ENCODE data around the gene PRKCA. TPM values are rescaled to one million over a fixed set of nuclear protein-coding genes. Genes with fewer than 3 reads are reported as not detected.
"Not testable (repeated sequence)": the region's sequence is repeated elsewhere in the genome, so short reads cannot be mapped to it uniquely, and the experiment has no call there.

PRKCA gene
- total RNA-seq, 2 experiments from 2014 or later = 78.4 to 79.7 TPM

DNA sequence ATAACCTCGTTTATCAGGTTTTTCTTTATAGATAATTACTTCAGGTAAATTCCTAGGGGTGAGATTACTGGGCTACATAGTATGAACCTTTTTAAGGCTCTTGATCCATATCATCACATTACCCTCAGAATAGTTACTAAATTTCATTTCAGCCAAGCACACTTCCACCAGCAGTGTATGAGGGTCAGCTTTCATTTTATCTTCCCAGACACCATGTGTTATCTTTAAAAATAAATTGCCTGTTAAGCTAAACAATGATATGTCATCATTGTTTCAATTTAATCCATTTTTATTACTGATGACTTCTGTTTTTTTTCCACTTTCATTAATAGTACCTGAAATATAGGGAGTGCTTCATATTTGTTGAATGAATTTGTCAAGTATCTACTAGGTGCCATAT, 33.4 kb downstream of the PRKCA start:
- H3K27me3 Mint-ChIP-seq (ENCODE audit: low read depth) = no peaks in the 10 kb centered on the region
- no peak for DNase-seq
- peak overlapping the region; percentile 39 for H3K27ac Mint-ChIP-seq
- H3K9me3 Mint-ChIP-seq = no peaks in the 10 kb centered on the region
- H3K36me3 Mint-ChIP-seq (ENCODE audit: low read depth) = peaks cover 4% of the 10 kb centered on the region
- intact Hi-C loops (cut with micrococcal nuclease) = no loop called here
- H3K4me3 Mint-ChIP-seq = no peak overlapping the region
- CTCF ChIA-PET = no interaction called here
- H3K4me1 Mint-ChIP-seq (ENCODE audit: low read depth) = peaks cover 81% of the 10 kb centered on the region

DNA sequence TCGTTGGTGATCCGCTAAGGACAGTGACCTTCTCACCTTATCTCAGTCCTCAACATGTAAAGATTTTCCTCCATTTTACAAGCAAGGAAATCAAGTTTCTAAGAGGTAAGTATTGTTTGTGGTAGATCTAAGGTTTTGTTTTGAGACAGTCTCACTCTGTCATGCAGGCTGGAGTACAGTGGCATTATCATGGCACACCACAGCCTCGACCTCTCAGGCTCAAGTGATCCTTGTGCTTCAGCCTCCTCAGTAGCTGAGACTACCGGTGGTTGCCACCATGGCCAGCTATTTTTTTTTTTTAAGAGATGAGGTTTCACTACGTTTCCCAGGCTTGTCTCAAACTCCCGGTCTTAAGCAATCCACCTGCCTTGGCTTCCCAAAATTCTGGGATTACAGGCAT, 34.9 kb downstream of the PRKCA start:
- H3K4me1 Mint-ChIP-seq (ENCODE audit: low read depth) = peaks cover 81% of the 10 kb centered on the region
- intact Hi-C loops (cut with micrococcal nuclease) = no loop called here
- H3K4me3 Mint-ChIP-seq = no peak overlapping the region
- peak overlapping the region; percentile 43 for H3K27ac Mint-ChIP-seq
- no peak for DNase-seq
- H3K36me3 Mint-ChIP-seq (ENCODE audit: low read depth) = peaks cover 7% of the 10 kb centered on the region
- no peaks in the 10 kb centered on the region for H3K9me3 Mint-ChIP-seq
- CTCF ChIA-PET = interaction anchor here (1.2 kb wide), 1 partner anchor 11 kb away, joined by 4 read pairs; no protein-coding TSS in a partner anchor
- H3K27me3 Mint-ChIP-seq (ENCODE audit: low read depth) = no peaks in the 10 kb centered on the region

DNA sequence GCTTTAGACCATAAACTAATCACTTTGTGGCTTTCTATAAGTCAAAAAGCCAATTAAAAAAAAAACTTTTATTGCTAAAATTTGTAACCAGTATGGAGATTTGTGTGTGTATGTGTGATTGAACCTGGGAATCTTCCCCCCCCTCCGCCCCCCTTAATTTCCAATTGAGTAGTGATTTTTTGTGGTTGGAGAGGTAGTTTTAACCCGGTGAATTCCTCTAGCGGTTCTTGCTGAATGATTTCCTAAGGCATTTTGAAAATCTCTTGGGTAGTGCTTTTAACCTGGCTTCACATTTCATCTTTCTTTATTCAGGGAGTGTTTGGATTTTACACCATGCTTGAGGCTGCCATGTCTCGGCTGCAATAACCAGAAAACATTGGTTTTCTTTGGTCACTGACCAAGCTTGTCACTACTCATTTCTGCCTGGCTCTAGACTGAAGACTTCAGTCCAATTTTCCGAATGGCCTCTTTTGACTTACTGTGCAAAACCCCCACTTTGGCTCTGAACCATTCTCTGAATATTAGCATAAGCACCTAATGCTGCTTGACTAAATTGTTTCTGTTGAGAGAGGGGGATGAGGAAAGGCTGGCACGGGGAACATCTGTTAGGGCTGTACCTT, 35.6 kb downstream of the PRKCA start:
- H3K9me3 Mint-ChIP-seq = no peaks in the 10 kb centered on the region
- intact Hi-C loops (cut with micrococcal nuclease) = no loop called here
- H3K4me1 Mint-ChIP-seq (ENCODE audit: low read depth) = peaks cover 82% of the 10 kb centered on the region

DNA sequence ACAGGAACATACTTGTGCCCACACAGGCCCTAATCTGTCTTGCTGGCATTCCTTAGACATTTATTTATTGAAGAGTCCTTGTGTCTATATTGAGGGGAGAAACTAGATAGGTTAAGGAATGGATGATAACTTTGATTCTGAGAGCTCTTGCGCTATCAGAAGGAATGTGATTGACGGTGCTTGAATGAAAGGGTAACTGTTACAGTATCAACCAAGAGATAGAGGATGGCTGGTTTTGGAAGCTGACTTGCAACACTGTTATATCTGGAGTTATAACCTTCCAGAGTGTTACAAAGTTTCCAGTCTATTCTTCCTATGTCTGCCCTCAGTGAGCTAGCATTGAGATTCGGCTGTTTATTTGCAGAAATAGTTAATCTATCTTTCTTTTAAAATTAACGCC, 36.5 kb downstream of the PRKCA start:
- intact Hi-C loops (cut with micrococcal nuclease) = loop anchor here (1.0 kb wide), 1 partner anchor 8 kb away; no protein-coding TSS in a partner anchor
- H3K36me3 Mint-ChIP-seq (ENCODE audit: low read depth) = peaks cover 7% of the 10 kb centered on the region
- no peak overlapping the region for H3K27ac Mint-ChIP-seq
- no peak overlapping the region for H3K4me3 Mint-ChIP-seq
- peaks cover 86% of the 10 kb centered on the region for H3K4me1 Mint-ChIP-seq (ENCODE audit: low read depth)
- no peaks in the 10 kb centered on the region for H3K9me3 Mint-ChIP-seq
- no peaks in the 10 kb centered on the region for H3K27me3 Mint-ChIP-seq (ENCODE audit: low read depth)
- CTCF ChIA-PET = interaction anchor here (0.6 to 1.5 kb wide), 7 partner anchors 9 to 92 kb away, joined by 3 to 4 read pairs (median 3); no protein-coding TSS in a partner anchor
- no peak for DNase-seq

More for the DNA sequence above, 35.6 kb downstream of the PRKCA start:
- peaks cover 7% of the 10 kb centered on the region for H3K36me3 Mint-ChIP-seq (ENCODE audit: low read depth)
- H3K27me3 Mint-ChIP-seq (ENCODE audit: low read depth) = no peaks in the 10 kb centered on the region
- no peak overlapping the region for H3K4me3 Mint-ChIP-seq
- peak overlapping the region; percentile 65 for H3K27ac Mint-ChIP-seq
- CTCF ChIA-PET = interaction anchor here (1.2 kb wide), 2 partner anchors 11 to 24 kb away, joined by 3 to 4 read pairs; no protein-coding TSS in a partner anchor
- no peak for DNase-seq

DNA sequence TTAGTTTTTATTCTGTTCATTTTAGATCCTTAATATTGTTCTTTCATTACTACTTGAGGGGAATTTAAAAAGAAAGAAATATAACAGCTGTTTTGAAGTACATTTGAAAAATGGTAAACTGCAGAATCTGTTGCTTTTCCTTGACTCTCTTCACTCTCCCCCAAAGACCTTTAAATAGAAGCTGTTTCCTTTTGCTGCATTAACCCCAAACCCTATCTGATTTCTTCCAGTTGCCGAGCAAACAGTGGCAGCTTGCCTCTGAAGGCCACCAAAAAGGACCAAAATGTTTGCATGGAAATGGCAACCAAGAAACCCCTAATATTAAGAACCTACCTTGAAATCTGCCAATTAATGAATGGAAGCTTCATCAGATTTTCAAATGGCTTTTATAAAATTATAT, 37.1 kb downstream of the PRKCA start:
- H3K27me3 Mint-ChIP-seq (ENCODE audit: low read depth) = no peaks in the 10 kb centered on the region
- peaks cover 81% of the 10 kb centered on the region for H3K4me1 Mint-ChIP-seq (ENCODE audit: low read depth)
- CTCF ChIA-PET = interaction anchor here (0.6 to 1.5 kb wide), 9 partner anchors 8 to 127 kb away, joined by 3 to 4 read pairs (median 3); no protein-coding TSS in a partner anchor
- peak overlapping the region; percentile 50 for H3K4me3 Mint-ChIP-seq
- no peaks in the 10 kb centered on the region for H3K9me3 Mint-ChIP-seq
- DNase-seq = no peak
- peaks cover 7% of the 10 kb centered on the region for H3K36me3 Mint-ChIP-seq (ENCODE audit: low read depth)
- intact Hi-C loops (cut with micrococcal nuclease) = loop anchor here (1.0 kb wide), 1 partner anchor 8 kb away; no protein-coding TSS in a partner anchor
- no peak overlapping the region for H3K27ac Mint-ChIP-seq

DNA sequence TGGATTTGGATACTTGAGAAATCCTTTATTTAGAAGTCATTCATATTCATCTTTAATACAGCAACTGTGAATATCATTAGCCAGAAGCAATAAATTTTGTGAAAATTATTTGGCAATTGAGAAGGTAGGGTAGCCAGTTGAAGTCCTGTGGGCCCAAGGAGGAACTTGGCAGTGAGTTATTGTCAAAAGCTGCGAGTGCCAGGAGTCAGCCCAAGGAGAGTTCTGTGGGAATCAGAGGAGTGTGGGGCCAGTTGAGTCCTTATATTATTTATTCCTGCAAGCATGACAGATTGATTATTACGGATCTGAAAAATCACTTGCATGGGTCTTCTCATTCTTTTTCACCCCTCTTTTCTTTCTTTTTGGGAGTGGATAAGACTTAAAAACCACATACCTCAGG, 38.3 kb downstream of the PRKCA start:
- CTCF ChIA-PET = interaction anchor here (0.6 to 1.0 kb wide), 2 partner anchors 27 to 30 kb away, joined by 3 to 4 read pairs; no protein-coding TSS in a partner anchor
- intact Hi-C loops (cut with micrococcal nuclease) = no loop called here
- no peaks in the 10 kb centered on the region for H3K27me3 Mint-ChIP-seq (ENCODE audit: low read depth)
- peaks cover 80% of the 10 kb centered on the region for H3K4me1 Mint-ChIP-seq (ENCODE audit: low read depth)
- no peak for DNase-seq
- H3K9me3 Mint-ChIP-seq = no peaks in the 10 kb centered on the region
- no peak overlapping the region for H3K4me3 Mint-ChIP-seq
- peaks cover 7% of the 10 kb centered on the region for H3K36me3 Mint-ChIP-seq (ENCODE audit: low read depth)
- no peak overlapping the region for H3K27ac Mint-ChIP-seq

DNA sequence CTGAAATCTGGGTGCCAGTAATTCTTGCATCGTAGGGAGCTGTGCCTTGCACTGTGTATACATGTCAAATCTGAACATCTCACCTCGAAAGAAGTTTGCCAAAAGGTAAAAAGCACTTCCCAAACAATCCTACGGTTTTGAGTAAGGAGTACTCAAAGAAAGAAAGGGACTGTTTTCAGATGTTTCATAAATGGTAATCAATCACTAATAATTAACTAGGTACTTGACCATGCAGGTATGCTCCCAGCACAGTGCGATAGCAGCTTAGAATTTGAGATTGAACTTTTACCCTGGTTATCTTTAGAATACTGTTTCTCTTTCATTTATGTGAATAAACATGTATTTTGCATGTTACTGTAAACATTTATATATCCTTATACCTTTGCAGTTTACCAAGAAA, 39.0 kb downstream of the PRKCA start:
- DNase-seq = no peak
- H3K9me3 Mint-ChIP-seq = no peaks in the 10 kb centered on the region
- peaks cover 75% of the 10 kb centered on the region for H3K4me1 Mint-ChIP-seq (ENCODE audit: low read depth)
- intact Hi-C loops (cut with micrococcal nuclease) = no loop called here
- CTCF ChIA-PET = interaction anchor here (0.6 to 1.0 kb wide), 2 partner anchors 21 to 31 kb away, joined by 3 to 4 read pairs; no protein-coding TSS in a partner anchor
- no peak overlapping the region for H3K27ac Mint-ChIP-seq
- H3K27me3 Mint-ChIP-seq (ENCODE audit: low read depth) = no peaks in the 10 kb centered on the region
- H3K4me3 Mint-ChIP-seq = no peak overlapping the region
- H3K36me3 Mint-ChIP-seq (ENCODE audit: low read depth) = peaks cover 7% of the 10 kb centered on the region

DNA sequence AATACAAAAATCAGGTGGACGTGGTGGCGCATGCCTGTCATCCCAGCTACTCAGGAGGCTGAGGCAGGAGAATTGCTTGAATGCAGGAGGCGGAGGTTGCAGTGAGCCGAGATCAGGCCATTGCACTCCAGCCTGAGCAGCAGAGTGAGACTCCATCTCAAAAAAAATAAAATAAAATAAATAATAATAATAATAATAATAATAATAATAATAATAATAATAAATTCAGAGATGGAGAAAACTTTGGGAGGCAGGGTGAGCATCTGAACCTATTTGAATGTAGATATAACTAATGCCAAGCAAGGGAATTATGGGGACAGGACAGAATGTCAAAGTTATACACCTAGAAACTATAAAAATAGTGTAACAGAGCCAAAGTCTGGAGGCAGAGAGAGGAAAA, 39.9 kb downstream of the PRKCA start:
- H3K27me3 Mint-ChIP-seq (ENCODE audit: low read depth); DNase-seq; H3K4me3 Mint-ChIP-seq; intact Hi-C loops (cut with micrococcal nuclease); CTCF ChIA-PET; H3K36me3 Mint-ChIP-seq (ENCODE audit: low read depth); H3K27ac Mint-ChIP-seq; H3K9me3 Mint-ChIP-seq: not testable (repeated sequence)
- H3K4me1 Mint-ChIP-seq (ENCODE audit: low read depth) = peaks cover 72% of the 10 kb centered on the region

DNA sequence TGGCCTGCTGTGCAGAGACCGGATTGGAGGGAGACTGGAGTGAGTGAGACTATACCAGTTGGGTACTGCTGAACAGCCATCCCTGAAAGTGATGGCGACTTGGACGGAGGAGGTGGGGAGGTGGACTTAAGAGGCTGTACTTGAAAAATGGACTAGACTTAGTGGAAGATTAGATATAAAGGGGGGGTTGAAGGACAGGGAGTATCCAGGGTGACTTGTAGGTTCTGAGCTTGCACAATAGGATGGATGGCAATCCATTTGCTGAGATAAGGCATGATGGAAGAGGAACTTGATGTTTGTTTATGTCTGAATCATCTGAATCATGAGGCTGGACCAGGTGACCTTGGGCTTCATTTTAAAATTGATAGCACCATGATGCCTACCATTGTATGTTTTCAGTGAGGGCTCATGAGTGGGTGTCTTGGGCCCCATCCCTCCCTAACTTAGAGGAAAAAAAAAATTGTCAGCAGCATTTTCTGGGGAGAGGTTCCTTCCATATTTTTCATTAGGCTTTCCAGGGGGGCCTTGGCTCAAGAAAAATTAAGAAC, 41.2 kb downstream of the PRKCA start:
- Mint-ChIP-seq H3K4me1 (ENCODE audit: low read depth) (peaks cover 69% of the 10 kb centered on the region), H3K27me3 (ENCODE audit: low read depth) (no peaks in the 10 kb centered on the region), H3K36me3 (ENCODE audit: low read depth) (peaks cover 4% of the 10 kb centered on the region), H3K9me3 (no peaks in the 10 kb centered on the region), H3K4me3 (no peak overlapping the region), H3K27ac (no peak overlapping the region)
- intact Hi-C loops (cut with micrococcal nuclease) = loop anchor here (2.0 kb wide), 1 partner anchor 13 kb away; no protein-coding TSS in a partner anchor
- CTCF ChIA-PET = no interaction called here
- no peak for DNase-seq

DNA sequence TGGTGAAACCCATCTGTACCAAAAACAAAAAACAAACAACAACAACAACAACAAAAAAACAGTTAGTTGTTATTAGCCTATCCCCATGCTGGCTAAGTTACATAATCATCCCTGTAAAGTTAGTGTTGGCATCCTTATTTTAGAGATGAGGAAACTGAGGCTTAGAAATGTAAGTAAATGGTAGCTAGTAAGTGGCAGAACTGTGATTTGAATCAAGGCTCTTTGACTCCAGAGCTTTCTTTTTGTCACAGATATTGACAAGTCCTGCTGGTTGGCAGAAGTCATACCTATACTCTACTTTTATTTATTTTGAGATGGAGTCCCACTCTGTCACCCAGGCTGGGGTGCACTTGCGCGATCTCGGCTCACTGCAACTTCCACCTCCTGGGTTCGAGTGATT, 42.1 kb downstream of the PRKCA start:
- H3K4me3 Mint-ChIP-seq = no peak overlapping the region
- H3K9me3 Mint-ChIP-seq = no peaks in the 10 kb centered on the region
- CTCF ChIA-PET = interaction anchor here (0.6 kb wide), 1 partner anchor 35 kb away, joined by 3 read pairs; no protein-coding TSS in a partner anchor
- H3K36me3 Mint-ChIP-seq (ENCODE audit: low read depth) = peaks cover 4% of the 10 kb centered on the region
- DNase-seq = no peak
- intact Hi-C loops (cut with micrococcal nuclease) = loop anchor here (2.0 kb wide), 1 partner anchor 14 kb away; no protein-coding TSS in a partner anchor
- H3K27me3 Mint-ChIP-seq (ENCODE audit: low read depth) = no peaks in the 10 kb centered on the region
- no peak overlapping the region for H3K27ac Mint-ChIP-seq
- H3K4me1 Mint-ChIP-seq (ENCODE audit: low read depth) = peaks cover 69% of the 10 kb centered on the region

DNA sequence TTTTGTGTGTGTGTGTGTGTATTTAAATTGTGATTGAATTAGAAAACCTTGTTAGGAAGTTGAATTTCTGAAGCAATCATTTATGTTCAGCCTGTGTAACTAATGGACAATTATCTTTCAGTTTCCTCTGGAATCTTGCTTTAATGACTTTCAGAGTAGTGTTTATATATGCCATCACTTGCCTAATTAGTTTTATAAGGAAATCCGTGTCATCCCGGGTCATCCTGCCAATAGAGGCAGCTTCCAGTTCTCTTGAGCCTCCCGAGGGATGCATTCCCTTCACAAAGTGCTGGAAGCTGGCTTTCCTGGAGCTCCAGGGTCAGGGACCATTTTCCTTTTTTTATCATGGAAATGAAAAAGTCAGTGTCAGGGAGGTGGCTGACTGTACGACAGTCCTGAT, 42.9 kb downstream of the PRKCA start:
- Mint-ChIP-seq H3K27me3 (ENCODE audit: low read depth) (no peaks in the 10 kb centered on the region), H3K4me1 (ENCODE audit: low read depth) (peaks cover 69% of the 10 kb centered on the region), H3K9me3 (no peaks in the 10 kb centered on the region), H3K36me3 (ENCODE audit: low read depth) (peaks cover 2% of the 10 kb centered on the region), H3K27ac (no peak overlapping the region), H3K4me3 (no peak overlapping the region)
- CTCF ChIA-PET = interaction anchor here (0.6 kb wide), 1 partner anchor 34 kb away, joined by 3 read pairs; no protein-coding TSS in a partner anchor
- no peak for DNase-seq
- intact Hi-C loops (cut with micrococcal nuclease) = loop anchor here (2.0 kb wide), 1 partner anchor 14 kb away; no protein-coding TSS in a partner anchor

DNA sequence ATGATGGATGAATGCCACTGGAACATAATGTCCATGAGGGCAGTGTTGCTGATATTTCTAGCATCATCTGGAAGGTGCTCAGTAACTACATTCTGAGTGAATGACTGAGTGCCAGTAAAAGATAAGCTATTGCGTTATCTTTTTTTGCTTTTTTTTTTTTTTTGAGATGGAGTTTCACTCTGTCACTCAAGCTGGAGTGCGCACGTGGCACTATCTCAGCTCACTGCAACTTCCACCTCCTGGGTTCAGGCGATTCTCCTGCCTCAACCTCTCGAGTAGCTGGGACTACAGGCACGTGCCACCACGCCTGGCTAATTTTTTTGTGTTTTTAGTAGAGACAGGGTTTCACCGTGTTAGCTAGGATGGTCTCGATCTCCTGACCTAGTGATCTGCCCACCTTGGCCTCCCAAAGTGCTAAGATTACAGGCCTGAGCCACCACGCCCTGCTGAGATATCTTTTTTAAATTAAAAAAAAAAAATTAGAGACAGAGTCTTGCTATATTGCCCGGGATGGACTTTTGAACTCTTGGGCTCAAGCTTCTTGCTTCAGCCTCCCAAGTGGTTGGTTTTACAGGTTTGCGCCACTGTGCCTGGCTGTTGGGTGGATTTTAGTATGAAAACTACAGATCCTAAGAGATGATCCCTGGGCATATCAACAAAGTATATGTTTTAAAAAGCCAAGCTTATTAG, 43.7 kb downstream of the PRKCA start:
- intact Hi-C loops (cut with micrococcal nuclease) = loop anchor here (2.0 kb wide), 1 partner anchor 15 kb away; no protein-coding TSS in a partner anchor
- not testable (repeated sequence) for H3K4me3 Mint-ChIP-seq; H3K27me3 Mint-ChIP-seq (ENCODE audit: low read depth); H3K27ac Mint-ChIP-seq; DNase-seq; H3K9me3 Mint-ChIP-seq; H3K36me3 Mint-ChIP-seq (ENCODE audit: low read depth)
- H3K4me1 Mint-ChIP-seq (ENCODE audit: low read depth) = peaks cover 68% of the 10 kb centered on the region
- CTCF ChIA-PET = interaction anchor here (0.7 to 0.9 kb wide), 2 partner anchors 29 to 135 kb away, joined by 3 read pairs; no protein-coding TSS in a partner anchor

Measured in activated naive CD4-positive, alpha-beta T cell treated with anti-CD3 and anti-CD28 coated beads for 36 hours (primary cell).